HepG2 (cell line): Measurements from ENCODE around the gene MAP4K3. TPM values are rescaled to one million over a fixed set of nuclear protein-coding genes. Genes with fewer than 3 reads are reported as not detected.

Experiments
- CAMTA2 ChIP-seq: sonication (generic); formaldehyde crosslinking; IDR thresholded peaks from 2 replicates; pipeline ENCODE4 v1.4.0; 2020; ENCODE audit warnings: mild to moderate bottlenecking, missing genetic modification reagents, borderline replicate concordance
- FLYWCH1 ChIP-seq: sonication (generic); formaldehyde crosslinking; IDR thresholded peaks from 2 replicates; pipeline ENCODE4 v1.8.1; 2023; ENCODE audit warnings: mild to moderate bottlenecking, missing genetic modification reagents
- FOSL1 ChIP-seq: sonication (generic); formaldehyde crosslinking; IDR thresholded peaks from 2 replicates; pipeline ENCODE4 v1.9.0; 2021; ENCODE audit warnings: missing genetic modification reagents, borderline replicate concordance
- FOXK2 ChIP-seq: fragments of 450-650 bp; IDR thresholded peaks from 2 replicates; pipeline ENCODE4 v1.6.1; 2016
- HNF4G ChIP-seq, 2 experiments: sonication (generic) in 1 of 2; formaldehyde crosslinking in 1 of 2; IDR thresholded peaks; 2 replicates each; pipeline versions ENCODE4 v1.4.0 to v1.6.1; 2011 to 2020; ENCODE audit warnings: borderline replicate concordance in 2 of 2, low read depth in 2 of 2, mild to moderate bottlenecking in 2 of 2, low read length in 1 of 2, missing genetic modification reagents in 1 of 2, moderate library complexity in 1 of 2
- HNRNPL ChIP-seq: fragments of 200-400 bp; formaldehyde crosslinking; IDR thresholded peaks from 2 replicates; pipeline ENCODE4 v1.6.1; 2017; ENCODE audit warnings: mild to moderate bottlenecking, low read depth, low read length
- IRF2 ChIP-seq: IDR thresholded peaks from 2 replicates; pipeline ENCODE4 v1.6.1; 2018; ENCODE audit warnings: missing genetic modification reagents, missing compliant biosample characterization
- MAX ChIP-seq: IDR thresholded peaks from 2 replicates; pipeline ENCODE4 v1.6.1; 2012; ENCODE audit warnings: inconsistent platforms
- SRSF1 ChIP-seq: fragments of 200-400 bp; formaldehyde crosslinking; optimal IDR thresholded peaks from 2 replicates; pipeline ENCODE3; 2017; ENCODE audit warnings: mild to moderate bottlenecking, low read depth, low read length, moderate library complexity
- TSC22D2 ChIP-seq: sonication (generic); formaldehyde crosslinking; IDR thresholded peaks from 2 replicates; pipeline ENCODE4 v1.5.1; 2020; ENCODE audit warnings: missing genetic modification reagents, mild to moderate bottlenecking, borderline replicate concordance
- ZBTB33 ChIP-seq: sonication (generic); formaldehyde crosslinking; IDR thresholded peaks from 2 replicates; pipeline ENCODE4 v1.4.0; 2020; ENCODE audit warnings: missing genetic modification reagents
- ZBTB43 ChIP-seq: sonication (generic); formaldehyde crosslinking; conservative IDR thresholded peaks from 2 replicates; pipeline ENCODE4 v1.4.0; 2020; ENCODE audit warnings: missing genetic modification reagents
- ZFYVE20 ChIP-seq: sonication (generic); formaldehyde crosslinking; IDR thresholded peaks from 2 replicates; pipeline ENCODE4 v1.8.0; 2023; ENCODE audit warnings: low read depth, mild to moderate bottlenecking, moderate library complexity, missing genetic modification reagents, borderline replicate concordance
- ZNF496 ChIP-seq: sonication (generic); formaldehyde crosslinking; IDR thresholded peaks from 2 replicates; pipeline ENCODE4 v1.8.1; 2023; ENCODE audit warnings: mild to moderate bottlenecking, moderate library complexity, missing genetic modification reagents; ENCODE audit not compliant: insufficient replicate concordance
- ZNF691 ChIP-seq: sonication (generic); formaldehyde crosslinking; IDR thresholded peaks from 2 replicates; pipeline ENCODE4 v1.4.0; 2020; ENCODE audit warnings: missing genetic modification reagents, low read depth, mild to moderate bottlenecking, borderline replicate concordance
- ZNF775 ChIP-seq: sonication (generic); formaldehyde crosslinking; IDR thresholded peaks from 2 replicates; pipeline ENCODE4 v1.4.0; 2020; ENCODE audit warnings: missing genetic modification reagents, mild to moderate bottlenecking, moderate library complexity, borderline replicate concordance
- ZNF784 ChIP-seq: sonication (generic); formaldehyde crosslinking; IDR thresholded peaks from 2 replicates; pipeline ENCODE4 v1.5.1; 2020; ENCODE audit warnings: missing genetic modification reagents, mild to moderate bottlenecking, borderline replicate concordance
- ZSCAN30 ChIP-seq: sonication (generic); formaldehyde crosslinking; IDR thresholded peaks from 2 replicates; pipeline ENCODE4 v1.5.0; 2020; ENCODE audit warnings: mild to moderate bottlenecking, missing genetic modification reagents
- ZXDC ChIP-seq: sonication (generic); formaldehyde crosslinking; IDR thresholded peaks from 2 replicates; pipeline ENCODE4 v1.5.0; 2020; ENCODE audit warnings: mild to moderate bottlenecking, missing genetic modification reagents
- polyA plus RNA-seq, 8 experiments: library from polyadenylated mRNA; depleted of rRNA in 3 of 8; stranded (reverse) in 7 of 8; unstranded in 1 of 8; fragments of >200 nt; fragmentation: Illumina TruSeq in 4 of 8; extraction: Trizol in 4 of 8; gene quantifications; 2 replicates each; pipeline versions ENCODE4 v1.2.1 to v1.2.3, GENCODE V29; 2011 to 2016; ENCODE audit warnings: low read depth in 4 of 8, missing spikeins in 1 of 8, mixed read lengths in 1 of 8; ENCODE audit not compliant: insufficient read depth in 1 of 8
- total RNA-seq, 5 experiments: library from RNA; depleted of rRNA; stranded (reverse); fragments of >200 nt; fragmentation: Illumina TruSeq; extraction: Trizol; gene quantifications; 2 replicates each; pipeline ENCODE4 v1.2.3, GENCODE V29; 2016; ENCODE audit warnings: low read depth in 1 of 5

The MAP4K3 gene
- total and polyA plus RNA-seq, 2 of the 13 experiments (the other 11 are each of a cell fraction or from before 2014, with no cell fraction given), result 45.9 to 53.2 TPM

- TF ChIP-seq FOXK2 (no peak), FOSL1 (CRISPR knock-in tag) (no peak), ZNF691 (0 out of 2 replicates have a peak, but pooled peaks have one; percentile 71), CAMTA2 (CRISPR knock-in tag) (no peak), FLYWCH1 (CRISPR knock-in tag) (no peak), ZSCAN30 (CRISPR knock-in tag) (no peak), ZBTB33 (CRISPR knock-in tag) (no peak), ZFYVE20 (CRISPR knock-in tag) (0 out of 2 replicates have a peak, but pooled peaks have one; percentile 18), TSC22D2 (CRISPR knock-in tag) (no peak), ZXDC (CRISPR knock-in tag) (no peak), HNF4G (IDR thresholded peaks at IDR 0.05; ENCODE audit: borderline replicate concordance, low read depth, low read length) (no peak), HNF4G (CRISPR knock-in tag; IDR thresholded peaks at IDR 0.05; ENCODE audit: borderline replicate concordance, low read depth) (no peak), ZBTB43 (CRISPR knock-in tag) (no peak), IRF2 (CRISPR knock-in tag) (0 out of 2 replicates have a peak, but pooled peaks have one; percentile 9), SRSF1 (no peak), ZNF496 (CRISPR knock-in tag) (no peak), MAX (peak; percentile 27; the same call in 1 of the 2 replicates), HNRNPL (no peak), ZNF784 (no peak; the same call in 1 of the 2 replicates), ZNF775 (CRISPR knock-in tag) (no peak)
These were observed 1.1 kb downstream of the MAP4K3 start (continued) for GRCh38 chr2:39435741-39436591.
